Astrocyte of the cerebellum (primary cell): ENCODE data around the gene NKX2-3.

Experiments used
- DNase-seq: peaks from one replicate; pipeline ENCODE4 v3.0.0-alpha.2; 2011; ENCODE audit warnings: low read depth
- H3K4me3 ChIP-seq: 2 replicates; pipeline ENCODE4 v1.5.1; 2011; ENCODE audit warnings: mild to moderate bottlenecking, low read depth, low read length, moderate library complexity
- CTCF ChIP-seq: IDR thresholded peaks from 2 replicates; pipeline ENCODE4 v1.5.1; 2012; ENCODE audit warnings: low read length, low read depth, moderate library complexity, mild to moderate bottlenecking; ENCODE audit errors: missing control alignments
- in situ Hi-C: cut with HindIII; loops from 2 replicates; pipeline ENCODE4 v1.10.0; 2017; ENCODE audit warnings: low sequenced_read_pairs

NKX2-3 gene

GRCh38 chr10:99531026-99531695 lies 1.6 kb upstream of the NKX2-3 start:
- H3K4me3 ChIP-seq: no peak overlapping the region
- in situ Hi-C loops: no loop called here
- DNase-seq: no peak
- no peak for TF ChIP-seq CTCF

GRCh38 chr10:99531696-99532593 lies 797 bp upstream of the NKX2-3 start:
- TF ChIP-seq CTCF: no peak
- no peak for DNase-seq
- no peak overlapping the region for H3K4me3 ChIP-seq
- in situ Hi-C loops: no loop called here

- in situ Hi-C loops: no loop called here
- TF ChIP-seq CTCF: no peak
- no peak for DNase-seq
- no peak overlapping the region for H3K4me3 ChIP-seq
Measured at GRCh38 chr10:99533496-99534449, 1.0 kb downstream of the NKX2-3 start.

- H3K4me3 ChIP-seq: no peak overlapping the region
- in situ Hi-C loops: no loop called here
- TF ChIP-seq CTCF: no peak
- no peak for DNase-seq
Measured at GRCh38 chr10:99534450-99534938, 1.8 kb downstream of the NKX2-3 start.

- in situ Hi-C loops: no loop called here
- no peak overlapping the region for H3K4me3 ChIP-seq
- TF ChIP-seq CTCF: no peak
- DNase-seq: no peak
Measured at GRCh38 chr10:99534939-99535763, 2.4 kb downstream of the NKX2-3 start.
